Fibroblast of skin of right biceps (primary cell): Measurements from ENCODE around the gene KAT14.
"Not testable (repeated sequence)": the region's sequence is repeated elsewhere in the genome, so short reads cannot be mapped to it uniquely, and the experiment has no call there.

Experiments
- DNase-seq: peaks from one replicate; pipeline ENCODE4 v3.0.0-alpha.2; 2013

KAT14 gene

DNA sequence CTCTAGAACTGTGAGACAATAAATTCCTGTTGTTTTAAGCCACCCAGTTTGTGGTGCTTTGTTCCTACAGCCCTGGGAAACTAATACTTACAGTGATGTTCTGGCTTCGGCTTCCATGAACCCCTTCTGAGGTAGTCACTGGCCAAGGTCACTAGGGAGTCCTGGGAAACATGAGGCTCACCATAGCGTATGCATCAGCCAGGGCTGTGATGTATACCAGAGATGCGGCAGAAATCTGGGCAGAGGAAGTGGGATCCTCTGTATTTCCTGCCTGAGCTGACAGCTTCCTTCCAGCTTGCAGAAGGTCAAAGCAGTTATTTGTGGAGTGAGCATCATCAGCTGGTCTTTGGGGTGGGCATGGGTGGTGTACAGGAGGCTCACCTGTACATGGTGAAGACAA, 27.9 kb downstream of the KAT14 start:
- no peak for DNase-seq

GRCh38 chr20:18166241-18166881, 28.7 kb downstream of the KAT14 start:
- DNase-seq: no peak

- no peak for DNase-seq
These were observed 29.3 kb downstream of the KAT14 start for GRCh38 chr20:18166950-18167349.

- DNase-seq: no peak
These were observed 34.7 kb downstream of the KAT14 start for GRCh38 chr20:18172379-18172778.

GRCh38 chr20:18174906-18175683, 37.4 kb downstream of the KAT14 start:
- no peak for DNase-seq

DNA sequence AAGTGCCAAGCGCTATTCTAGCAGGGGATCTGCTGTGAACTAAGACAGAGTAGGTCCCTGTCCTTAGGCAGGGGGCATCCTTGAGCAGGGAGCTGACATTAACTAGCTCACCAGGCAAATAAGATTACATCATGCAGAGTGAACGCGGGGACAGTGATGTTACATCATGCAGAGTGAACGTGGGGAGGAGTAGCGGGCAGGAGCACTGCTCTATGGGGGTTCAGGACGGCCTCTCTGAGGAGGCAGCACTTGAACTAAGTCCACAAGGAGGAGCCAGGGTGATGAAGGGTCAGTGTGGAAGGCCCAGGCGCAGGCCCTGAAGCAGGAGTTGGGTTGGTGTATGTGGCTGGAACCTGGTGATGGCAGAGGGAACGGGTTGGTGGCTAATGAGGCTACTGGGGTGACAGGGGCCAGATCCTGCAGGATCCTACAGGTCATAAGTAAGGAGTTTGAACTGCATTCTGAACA, 38.7 kb downstream of the KAT14 start:
- peak; percentile 16 for DNase-seq

GRCh38 chr20:18180366-18180765, 42.7 kb downstream of the KAT14 start:
- not testable (repeated sequence) for DNase-seq

GRCh38 chr20:18180815-18181214, 43.2 kb downstream of the KAT14 start:
- no peak for DNase-seq

DNA sequence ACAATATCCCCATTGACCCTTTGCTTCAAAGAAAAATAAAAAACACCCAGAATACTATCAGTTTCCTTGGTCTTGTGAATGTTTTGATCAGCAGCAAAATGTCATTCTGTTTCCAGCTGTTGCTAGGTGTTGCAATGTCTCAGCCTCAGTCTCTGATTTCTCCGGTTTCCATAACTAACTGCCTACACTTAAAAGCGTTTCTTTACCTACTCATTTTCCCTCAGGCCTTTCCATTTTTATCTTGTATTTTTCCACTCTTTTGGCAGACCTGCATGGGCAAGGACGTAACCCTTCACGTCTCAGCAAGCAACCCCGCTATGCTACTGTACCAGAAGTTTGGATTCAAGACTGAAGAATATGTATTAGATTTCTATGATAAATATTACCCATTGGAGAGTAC, 49.4 kb downstream of the KAT14 start:
- DNase-seq: no peak

DNA sequence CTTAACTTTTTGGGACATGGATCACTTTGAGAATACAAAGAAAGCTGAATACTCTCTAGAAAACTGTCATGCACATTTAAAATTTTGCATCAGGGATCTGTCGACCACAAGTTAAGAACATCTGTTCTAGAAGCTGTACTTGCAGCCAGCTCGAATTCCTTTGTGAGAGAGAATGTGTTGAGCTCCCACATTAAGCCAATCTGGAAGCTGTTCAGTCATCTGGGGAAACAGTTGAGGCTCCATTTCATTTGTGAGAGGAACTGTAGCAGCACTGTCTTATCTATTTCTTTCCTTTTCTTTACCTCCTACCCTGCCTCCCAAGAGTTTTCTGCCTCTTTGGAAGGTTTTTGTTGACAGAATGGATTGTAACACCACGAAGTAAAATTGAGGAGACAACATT, 50.8 kb downstream of the KAT14 start:
- DNase-seq: no peak

GRCh38 chr20:18190338-18191233, 52.9 kb downstream of the KAT14 start:
- no peak for DNase-seq

DNA sequence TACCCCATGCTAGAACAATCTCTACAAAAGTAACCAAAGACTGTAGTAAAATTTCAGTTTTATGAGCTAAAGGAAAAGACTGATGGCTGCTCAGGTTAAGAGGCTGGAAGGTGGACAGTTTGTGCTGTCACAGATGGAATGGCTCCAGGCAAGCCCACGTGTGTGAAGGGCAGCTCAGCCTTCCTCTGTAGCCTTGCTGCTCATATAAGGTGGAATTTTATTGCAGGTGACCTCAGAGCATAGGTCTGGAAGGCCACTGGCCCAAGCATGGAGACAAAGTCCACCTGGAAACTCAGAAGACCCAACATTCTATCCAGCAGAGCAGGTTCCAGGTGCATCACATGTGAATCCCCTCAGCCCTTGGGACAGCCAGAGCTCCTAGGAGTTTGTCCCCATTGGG, 53.6 kb downstream of the KAT14 start:
- DNase-seq: no peak

GRCh38 chr20:18194461-18194860, 56.8 kb downstream of the KAT14 start:
- not testable (repeated sequence) for DNase-seq

DNA sequence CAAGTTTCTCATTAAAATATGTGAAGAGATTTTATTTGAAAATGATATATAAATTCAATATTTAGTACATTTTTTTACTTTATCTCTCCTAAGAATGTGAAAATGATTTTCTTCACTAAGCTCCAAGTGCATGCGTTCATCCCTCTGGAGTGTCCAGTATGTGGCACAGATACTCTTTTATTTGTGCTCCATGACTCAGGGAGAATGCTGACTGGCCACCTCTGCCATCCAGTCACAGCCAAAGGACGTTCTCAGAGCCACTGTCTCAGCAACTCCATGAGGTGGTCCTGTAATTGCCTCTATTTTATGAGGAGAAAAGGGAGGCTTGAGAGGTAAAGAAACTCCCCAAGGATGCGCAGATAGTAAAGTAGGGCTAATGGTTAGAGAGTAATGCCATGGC, 58.3 kb downstream of the KAT14 start:
- DNase-seq: no peak

GRCh38 chr20:18197382-18198070, 59.9 kb downstream of the KAT14 start:
- no peak for DNase-seq

DNA sequence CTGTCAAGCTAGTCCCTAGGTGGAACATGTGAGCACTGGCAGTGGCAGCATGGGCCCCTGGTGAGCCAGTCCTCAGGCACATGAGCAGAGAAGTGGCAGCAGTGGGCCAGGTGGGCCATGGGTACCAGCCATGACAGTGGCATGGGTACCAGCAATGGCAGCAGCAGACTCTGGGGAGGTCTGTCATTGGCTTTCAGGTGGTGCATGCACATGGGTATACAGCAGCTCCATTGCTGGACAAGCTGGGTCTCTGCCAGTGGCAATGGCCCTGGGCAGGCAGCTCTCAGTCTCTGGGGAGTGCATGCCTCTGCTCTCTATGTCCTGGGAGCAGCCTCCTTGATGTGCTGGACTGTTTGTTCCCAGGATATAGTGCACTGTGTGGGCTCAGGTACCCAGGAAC, 65.3 kb downstream of the KAT14 start:
- DNase-seq: no peak

GRCh38 chr20:18203700-18204099, 66.0 kb downstream of the KAT14 start:
- DNase-seq: not testable (repeated sequence)

- no peak for DNase-seq
These were observed 75.3 kb downstream of the KAT14 start for GRCh38 chr20:18213002-18213401.

- no peak for DNase-seq
These were observed 77.9 kb downstream of the KAT14 start for GRCh38 chr20:18215566-18215965.

DNA sequence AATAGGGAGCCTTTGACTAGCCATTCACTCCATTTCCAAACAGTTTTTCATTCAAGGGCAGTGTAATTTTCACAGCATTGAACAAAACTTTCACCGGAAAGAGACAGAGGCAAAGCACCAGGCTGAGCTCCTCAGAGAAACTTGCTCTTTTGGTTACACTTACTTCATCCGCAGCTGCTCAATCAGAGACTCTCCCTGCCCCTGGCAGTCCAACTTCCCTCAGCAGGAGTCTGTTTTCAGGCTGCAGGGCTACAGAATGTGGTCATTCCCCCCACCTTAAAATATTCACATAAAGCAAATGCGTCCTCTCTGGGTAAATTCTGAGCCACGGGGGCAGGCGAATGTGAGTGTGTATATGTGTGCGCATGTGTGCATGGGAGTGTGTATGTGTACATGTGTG, 80.6 kb downstream of the KAT14 start:
- no peak for DNase-seq

- DNase-seq: no peak
These were observed 85.7 kb downstream of the KAT14 start for GRCh38 chr20:18223409-18223808.

DNA sequence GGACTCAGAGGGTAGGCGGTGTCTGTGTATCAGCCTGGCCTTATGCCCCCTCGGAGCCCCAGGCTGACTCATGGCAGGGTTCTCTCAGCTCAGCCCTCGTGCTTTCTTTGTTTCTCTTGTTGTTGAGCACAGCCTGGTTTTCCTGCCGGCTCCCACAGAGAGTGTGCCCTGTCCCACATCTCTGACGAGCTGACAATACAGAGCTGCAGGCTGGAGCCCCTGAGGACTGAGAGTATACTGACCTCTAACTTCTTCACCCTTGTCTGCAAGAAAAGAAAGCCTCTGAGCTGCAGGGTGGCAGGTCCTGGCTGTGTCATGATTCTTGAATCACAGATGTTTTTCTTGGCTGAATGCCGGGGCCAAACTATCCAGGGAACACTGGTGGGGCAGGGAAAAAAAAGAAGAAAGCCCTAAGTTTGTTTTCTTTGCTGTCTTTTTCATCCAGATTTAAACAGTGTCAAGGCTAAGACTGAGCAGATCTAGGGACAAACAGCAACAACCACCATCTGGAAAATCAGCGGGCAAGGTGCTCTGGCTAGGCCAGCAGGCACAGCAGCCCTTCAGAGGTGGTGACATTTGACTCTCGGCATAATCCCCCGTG, 87.4 kb downstream of the KAT14 start:
- DNase-seq: peak; percentile 64
